SHP77 treated with DMSO at 0.1 percent for 48 hours (cell line): ENCODE measurements around the gene NUP107.

Source experiments
- DNase-seq: peaks from one replicate; lab custom pipeline; 2025; lab: John Stamatoyannopoulos, UW

Gene NUP107

GRCh38 chr12:68775121-68775630 is 88.4 kb downstream of the NUP107 start:
- no peak for DNase-seq

- no peak for DNase-seq
Measured at GRCh38 chr12:68776976-68777610, 90.3 kb downstream of the NUP107 start.

GRCh38 chr12:68779280-68779679 is 92.5 kb downstream of the NUP107 start:
- DNase-seq, result no peak

DNA sequence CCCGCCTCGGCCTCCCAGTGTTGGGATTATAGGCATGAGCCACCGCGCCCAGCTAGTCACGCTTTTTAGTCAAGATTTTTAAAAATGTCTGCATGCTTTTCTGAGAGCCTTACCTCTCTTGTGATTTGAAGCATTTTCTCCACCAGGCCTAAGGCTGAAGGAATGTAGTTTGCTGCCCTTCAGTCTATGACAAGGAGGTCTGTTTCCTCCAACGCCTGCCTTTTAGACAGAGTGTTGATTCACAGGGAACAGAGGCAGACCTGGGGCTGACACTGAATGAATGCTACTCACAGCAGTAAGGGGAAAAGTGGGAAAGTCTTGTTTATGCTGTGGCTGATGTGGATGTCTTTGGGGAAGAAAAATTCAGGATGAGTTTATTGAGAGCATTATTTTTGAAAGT is 94.0 kb downstream of the NUP107 start:
- no peak for DNase-seq

DNA sequence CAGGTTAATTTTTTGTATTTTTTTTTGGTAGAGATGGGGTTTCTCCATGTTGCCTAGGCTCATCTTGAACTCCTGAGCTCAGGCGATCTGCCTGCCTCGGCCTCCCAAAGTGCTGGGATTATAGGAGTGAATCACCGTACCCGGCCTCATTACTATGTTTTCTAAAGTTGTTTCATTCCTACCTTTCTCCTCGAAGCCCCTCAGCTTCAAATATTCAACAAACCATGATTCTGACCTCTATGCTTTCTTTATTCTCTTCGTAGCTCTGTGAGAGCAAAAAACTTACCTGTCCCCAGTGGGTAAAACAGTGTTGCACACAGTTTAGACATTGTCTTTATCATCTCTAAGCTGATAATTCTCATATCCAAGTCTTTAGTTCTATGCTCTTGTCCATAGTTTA is 95.0 kb downstream of the NUP107 start:
- no peak for DNase-seq

GRCh38 chr12:68784015-68784414 is 97.2 kb downstream of the NUP107 start:
- no peak for DNase-seq

GRCh38 chr12:68785358-68785757 is 98.6 kb downstream of the NUP107 start:
- no peak for DNase-seq

- DNase-seq, result no peak
Measured at GRCh38 chr12:68785823-68786222, 99.0 kb downstream of the NUP107 start.

GRCh38 chr12:68786929-68787328 is 100.2 kb downstream of the NUP107 start:
- no peak for DNase-seq

- no peak for DNase-seq
Measured at GRCh38 chr12:68788554-68789143, 101.9 kb downstream of the NUP107 start.

DNA sequence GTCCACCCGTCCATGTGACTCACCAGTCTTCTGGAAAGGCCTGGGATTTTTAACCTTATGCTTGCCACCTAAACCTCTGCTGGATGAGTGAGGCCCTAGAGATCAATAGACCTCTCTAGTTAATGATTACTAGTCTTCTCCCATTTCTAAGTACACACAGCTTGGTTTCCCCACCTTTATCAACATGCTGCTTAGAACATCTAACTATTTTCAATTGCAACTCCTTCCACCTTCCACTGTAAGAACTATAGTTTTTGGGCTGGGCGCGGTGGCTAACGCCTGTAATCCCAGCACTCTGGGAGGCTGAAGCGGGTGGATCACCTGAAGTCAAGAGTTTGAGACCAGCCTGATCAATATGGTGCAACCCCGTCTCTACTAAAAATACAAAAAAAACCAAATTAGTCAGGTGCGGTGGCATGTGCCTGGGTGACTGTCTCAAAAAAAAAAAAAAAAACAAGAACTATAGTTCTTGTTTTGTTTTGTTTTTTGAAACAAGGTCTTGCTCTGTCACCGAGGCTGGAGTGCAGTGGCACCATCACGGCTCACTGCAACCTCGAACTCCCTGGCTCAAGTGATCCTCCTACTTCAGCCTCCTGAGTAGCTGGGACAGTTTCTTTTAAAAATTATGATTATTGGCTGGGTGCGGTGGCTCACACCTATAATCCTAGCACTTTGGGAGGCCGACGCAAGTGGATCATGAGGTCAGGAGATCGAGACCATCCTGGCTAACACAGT is 102.5 kb downstream of the NUP107 start:
- no peak for DNase-seq

GRCh38 chr12:68790081-68790951 is 103.5 kb downstream of the NUP107 start:
- no peak for DNase-seq

- DNase-seq, result no peak
Measured at GRCh38 chr12:68790952-68791234, 104.1 kb downstream of the NUP107 start.

- DNase-seq, result no peak
Measured at GRCh38 chr12:68791897-68792481, 105.2 kb downstream of the NUP107 start.

DNA sequence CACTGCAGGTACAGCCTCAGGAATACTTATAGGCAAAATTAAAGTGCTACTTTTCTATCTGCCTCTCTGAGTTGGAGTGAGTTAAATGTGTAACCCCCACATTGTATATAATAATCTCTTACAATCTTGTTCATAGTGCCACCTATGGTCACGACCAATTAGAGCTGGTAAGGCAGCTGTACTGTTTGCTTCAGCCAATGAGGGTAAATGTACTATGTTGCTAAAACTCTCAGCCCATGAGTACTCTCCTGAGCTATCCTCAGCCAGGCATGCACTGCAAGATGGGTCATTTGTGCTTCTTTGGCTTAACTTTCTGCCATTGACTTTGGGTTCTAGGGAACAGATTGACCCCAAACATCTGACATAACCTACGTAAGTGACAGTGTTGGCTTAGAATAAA is 106.2 kb downstream of the NUP107 start:
- no peak for DNase-seq

DNA sequence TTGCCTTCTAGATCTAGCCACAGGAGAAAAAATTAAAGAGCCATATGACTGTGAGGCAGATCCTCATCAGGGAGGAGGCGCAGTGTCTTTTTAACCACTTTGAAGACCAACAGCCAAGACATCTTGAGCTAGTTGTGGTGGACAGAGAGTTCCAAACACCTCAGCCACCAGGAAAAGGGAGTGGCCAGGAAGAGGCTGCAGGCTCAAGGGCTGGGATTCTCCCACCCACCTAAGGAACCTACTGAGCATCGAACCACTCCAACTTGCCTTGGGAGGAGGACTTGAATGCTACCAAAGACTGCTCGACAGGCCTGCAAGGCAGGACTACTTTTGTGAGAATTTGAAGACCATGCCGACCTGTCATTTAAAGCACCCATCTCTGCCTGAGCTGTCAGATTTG is 106.7 kb downstream of the NUP107 start:
- DNase-seq, result no peak

GRCh38 chr12:68793975-68794652 is 107.3 kb downstream of the NUP107 start:
- DNase-seq, result no peak

GRCh38 chr12:68794653-68795251 is 108.0 kb downstream of the NUP107 start:
- DNase-seq, result no peak
